H9 (cell line): ENCODE results near the gene CAMK1. TPM values are rescaled to one million over a fixed set of nuclear protein-coding genes. Genes with fewer than 3 reads are reported as not detected.

Source experiments
- DNase-seq: peaks from one replicate; pipeline ENCODE4 v3.0.0-alpha.2; 2017
- H2AFZ ChIP-seq: one replicate; pipeline ENCODE4 v1.6.1; 2013; ENCODE audit warnings: mild to moderate bottlenecking, low read length, control low read depth, moderate library complexity
- H2AK5ac ChIP-seq: 2 replicates; pipeline ENCODE4 v1.6.1; 2013; ENCODE audit warnings: low read length, control low read depth, mixed read lengths; ENCODE audit not compliant: insufficient read length
- H2BK120ac ChIP-seq: one replicate; pipeline ENCODE4 v1.6.1; 2013; ENCODE audit warnings: low read depth, mild to moderate bottlenecking, low read length, control low read depth, inconsistent platforms; ENCODE audit not compliant: poor library complexity, severe bottlenecking
- H2BK12ac ChIP-seq: 2 replicates; pipeline ENCODE4 v1.6.1; 2013; ENCODE audit warnings: low read length, control low read depth, mixed read lengths, low read depth; ENCODE audit not compliant: insufficient read length
- H2BK15ac ChIP-seq: 2 replicates; pipeline ENCODE4 v1.6.1; 2013; ENCODE audit warnings: low read depth, low read length, control low read depth
- H2BK20ac ChIP-seq: one replicate; pipeline ENCODE4 v1.6.1; 2013; ENCODE audit warnings: low read depth, mild to moderate bottlenecking, low read length, control low read depth, inconsistent platforms; ENCODE audit not compliant: poor library complexity, severe bottlenecking
- H2BK5ac ChIP-seq: 2 replicates; pipeline ENCODE4 v1.6.1; 2013; ENCODE audit warnings: low read length, control low read depth, mixed read lengths; ENCODE audit not compliant: insufficient read length
- H3K14ac ChIP-seq: 2 replicates; pipeline ENCODE4 v1.6.1; 2013; ENCODE audit warnings: low read length, control low read depth; ENCODE audit not compliant: insufficient read depth
- H3K18ac ChIP-seq: 2 replicates; pipeline ENCODE4 v1.6.1; 2013; ENCODE audit warnings: low read depth, mild to moderate bottlenecking, mixed read lengths, low read length, control low read depth; ENCODE audit not compliant: insufficient read length
- H3K23ac ChIP-seq: 2 replicates; pipeline ENCODE4 v1.6.1; 2013; ENCODE audit warnings: low read length, control low read depth, mixed read lengths, low read depth; ENCODE audit not compliant: insufficient read length
- H3K23me2 ChIP-seq: 2 replicates; pipeline ENCODE4 v1.6.1; 2013; ENCODE audit warnings: low read depth, mild to moderate bottlenecking, mixed read lengths, low read length, control low read depth; ENCODE audit not compliant: insufficient read length, poor library complexity, severe bottlenecking
- H3K27ac ChIP-seq: 2 replicates; pipeline ENCODE4 v1.5.1; 2013; ENCODE audit warnings: low read length, control low read depth, mixed read lengths, low read depth; ENCODE audit not compliant: insufficient read length
- H3K27me3 ChIP-seq: 2 replicates; pipeline ENCODE4 v1.6.1; 2013; ENCODE audit warnings: low read length, control low read depth, inconsistent platforms; ENCODE audit not compliant: insufficient read depth
- H3K4ac ChIP-seq: 2 replicates; pipeline ENCODE4 v1.6.1; 2013; ENCODE audit warnings: low read depth, mild to moderate bottlenecking, control low read depth, inconsistent platforms, low read length, moderate library complexity
- H3K4me1 ChIP-seq: 2 replicates; pipeline ENCODE4 v1.6.1; 2013; ENCODE audit warnings: low read length, control low read depth, inconsistent platforms; ENCODE audit not compliant: insufficient read depth
- H3K4me2 ChIP-seq: 2 replicates; pipeline ENCODE4 v1.6.1; 2013; ENCODE audit warnings: low read length, control low read depth, mixed read lengths; ENCODE audit not compliant: insufficient read length, insufficient read depth
- H3K56ac ChIP-seq: 2 replicates; pipeline ENCODE4 v1.6.1; 2013; ENCODE audit warnings: low read depth, mild to moderate bottlenecking, mixed read lengths, low read length, control low read depth; ENCODE audit not compliant: insufficient read length
- H3K79me1 ChIP-seq: 2 replicates; pipeline ENCODE4 v1.6.1; 2013; ENCODE audit warnings: low read depth, mild to moderate bottlenecking, moderate library complexity, low read length, control low read depth, inconsistent platforms; ENCODE audit not compliant: insufficient read depth, poor library complexity, severe bottlenecking
- H3K79me2 ChIP-seq: 2 replicates; pipeline ENCODE4 v1.6.1; 2013; ENCODE audit warnings: low read length, control low read depth, inconsistent platforms; ENCODE audit not compliant: insufficient read depth
- H3K9ac ChIP-seq: 2 replicates; pipeline ENCODE4 v1.6.1; 2013; ENCODE audit warnings: low read length, control low read depth, mixed read lengths; ENCODE audit not compliant: insufficient read length; ENCODE audit errors: extremely low read depth
- H3K9me3 ChIP-seq: one replicate; pipeline ENCODE4 v1.6.1; 2013; ENCODE audit warnings: low read depth, low read length, inconsistent platforms; ENCODE audit not compliant: control insufficient read depth
- H3T11ph ChIP-seq: one replicate; pipeline ENCODE4 v1.6.1; 2013; ENCODE audit warnings: mild to moderate bottlenecking, low read length, control low read depth, inconsistent platforms
- H4K20me1 ChIP-seq: one replicate; pipeline ENCODE4 v1.6.1; 2013; ENCODE audit not compliant: control insufficient read depth, insufficient read length, insufficient read depth
- H4K5ac ChIP-seq: 2 replicates; pipeline ENCODE4 v1.6.1; 2013; ENCODE audit warnings: low read depth, mild to moderate bottlenecking, mixed read lengths, low read length, control low read depth; ENCODE audit not compliant: insufficient read length
- H4K8ac ChIP-seq: replicated peaks from 2 replicates; pipeline ENCODE4 v1.6.1; 2013; ENCODE audit warnings: low read length, control low read depth, mixed read lengths, low read depth; ENCODE audit not compliant: insufficient read length
- H4K91ac ChIP-seq: 2 replicates; pipeline ENCODE4 v1.6.1; 2013; ENCODE audit warnings: low read depth, mild to moderate bottlenecking, moderate library complexity, mixed read lengths, low read length, control low read depth; ENCODE audit not compliant: insufficient read length
- H3K27ac Mint-ChIP-seq, 3 experiments: 2 replicates in 2 of 3; 3 replicates in 1 of 3; pipeline ENCODE4 v1.8.0; 2020 to 2021; ENCODE audit warnings: mixed read lengths in 3 of 3, mild to moderate bottlenecking in 1 of 3, moderate library complexity in 1 of 3
- H3K27me3 Mint-ChIP-seq: 2 replicates; pipeline ENCODE4 v1.8.0; 2021; ENCODE audit warnings: low read depth, mild to moderate bottlenecking, moderate library complexity, mixed read lengths
- H3K36me3 Mint-ChIP-seq, 3 experiments: 2 replicates in 2 of 3; 3 replicates in 1 of 3; pipeline ENCODE4 v1.8.0; 2020 to 2021; ENCODE audit warnings: low read depth in 3 of 3, mixed read lengths in 3 of 3; ENCODE audit not compliant: insufficient read depth in 1 of 3
- H3K4me1 Mint-ChIP-seq, 2 experiments: 2 replicates each; pipeline ENCODE4 v1.8.0; 2020; ENCODE audit warnings: mixed read lengths in 2 of 2
- H3K4me3 Mint-ChIP-seq, 2 experiments: 2 replicates in 1 of 2; 3 replicates in 1 of 2; pipeline ENCODE4 v1.8.0; 2020 to 2021; ENCODE audit warnings: mild to moderate bottlenecking in 2 of 2, mixed read lengths in 2 of 2, moderate library complexity in 1 of 2
- H3K9me3 Mint-ChIP-seq, 2 experiments: 2 replicates in 1 of 2; 3 replicates in 1 of 2; pipeline ENCODE4 v1.8.0; 2020; ENCODE audit warnings: mild to moderate bottlenecking in 2 of 2, mixed read lengths in 2 of 2, moderate library complexity in 1 of 2
- WGBS: extraction: QIAGEN DNeasy Blood & Tissue Kit; methylation state at CpG from one replicate; pipeline ENCODE4 v1.1.7; 2013; ENCODE audit warnings: missing lambda C conversion rate, low lambda C conversion rate, mixed read lengths; ENCODE audit not compliant: insufficient read length; ENCODE audit errors: extremely low coverage; 5-methylcytosine and 5-hydroxymethylcytosine counted together
- total RNA-seq: library from RNA; stranded (reverse); gene quantifications from 2 replicates; pipeline ENCODE4 v1.2.1, GENCODE V29; 2021
- TF ChIP-seq, protein P1 (sequence below): fragments of 200-600 bp; sonication (generic); conservative IDR thresholded peaks from 3 replicates; pipeline ENCODE4 v1.8.0; 2021; ENCODE audit warnings: antibody characterized with exemption, mild to moderate bottlenecking

CAMK1 gene
- total RNA-seq, 1 experiment from 2014 or later = 9.2 TPM

DNA sequence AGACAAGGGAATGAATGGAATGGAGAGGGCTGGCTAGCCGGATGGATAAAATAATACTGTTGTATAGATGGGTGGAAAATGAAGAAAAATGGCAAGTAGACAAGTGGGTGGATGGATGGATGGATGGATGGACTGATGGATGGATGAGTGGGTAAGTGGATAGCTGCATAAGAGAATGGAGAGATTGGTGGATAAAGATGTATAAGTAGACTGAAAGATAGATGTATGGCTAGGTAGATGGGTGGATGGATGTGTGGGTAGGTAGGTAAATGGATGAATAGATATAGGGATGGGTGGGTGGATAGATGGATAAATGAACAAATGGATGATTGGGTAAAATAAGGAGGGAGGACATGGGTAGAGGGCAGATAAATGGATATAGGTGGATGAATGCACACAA lies 52.2 kb downstream of the CAMK1 start:
- Histone ChIP-seq H3K9me3 (no peaks in the 10 kb centered on the region), H3K18ac (no peak overlapping the region), H3K27ac (no peak overlapping the region), H3K79me2 (no peaks in the 10 kb centered on the region), H3T11ph (no peak overlapping the region), H2BK12ac (no peak overlapping the region), H3K14ac (no peak overlapping the region), H3K4me1 (no peaks in the 10 kb centered on the region; the same call in 1 of the 2 replicates), H2BK20ac (no peak overlapping the region), H3K56ac (no peak overlapping the region), H3K4me2 (no peak overlapping the region), H2BK15ac (no peak overlapping the region), H4K5ac (no peak overlapping the region), H4K91ac (no peak overlapping the region), H2BK120ac (no peak overlapping the region), H3K23me2 (no peaks in the 10 kb centered on the region), H3K23ac (no peak overlapping the region), H3K4ac (no peak overlapping the region), H2AK5ac (no peak overlapping the region), H3K9ac (no peak overlapping the region), H2BK5ac (no peak overlapping the region), H3K79me1 (no peaks in the 10 kb centered on the region), H3K27me3 (no peaks in the 10 kb centered on the region), H4K20me1 (no peaks in the 10 kb centered on the region), H4K8ac (no peak overlapping the region), H2AFZ (no peak overlapping the region)
- Mint-ChIP-seq H3K9me3 (no peaks in the 10 kb centered on the region), H3K27me3 (peaks cover 6% of the 10 kb centered on the region), H3K4me3 (no peak overlapping the region), H3K4me1 (peaks cover 7 to 8% of the 10 kb centered on the region in 2 experiments), H3K36me3 (no peaks in the 10 kb centered on the region), H3K27ac (no peak overlapping the region)
- DNase-seq = no peak
- no CpG with 5 or more reads among the region's 1 CpG for WGBS
- TF ChIP-seq, protein P1, sequence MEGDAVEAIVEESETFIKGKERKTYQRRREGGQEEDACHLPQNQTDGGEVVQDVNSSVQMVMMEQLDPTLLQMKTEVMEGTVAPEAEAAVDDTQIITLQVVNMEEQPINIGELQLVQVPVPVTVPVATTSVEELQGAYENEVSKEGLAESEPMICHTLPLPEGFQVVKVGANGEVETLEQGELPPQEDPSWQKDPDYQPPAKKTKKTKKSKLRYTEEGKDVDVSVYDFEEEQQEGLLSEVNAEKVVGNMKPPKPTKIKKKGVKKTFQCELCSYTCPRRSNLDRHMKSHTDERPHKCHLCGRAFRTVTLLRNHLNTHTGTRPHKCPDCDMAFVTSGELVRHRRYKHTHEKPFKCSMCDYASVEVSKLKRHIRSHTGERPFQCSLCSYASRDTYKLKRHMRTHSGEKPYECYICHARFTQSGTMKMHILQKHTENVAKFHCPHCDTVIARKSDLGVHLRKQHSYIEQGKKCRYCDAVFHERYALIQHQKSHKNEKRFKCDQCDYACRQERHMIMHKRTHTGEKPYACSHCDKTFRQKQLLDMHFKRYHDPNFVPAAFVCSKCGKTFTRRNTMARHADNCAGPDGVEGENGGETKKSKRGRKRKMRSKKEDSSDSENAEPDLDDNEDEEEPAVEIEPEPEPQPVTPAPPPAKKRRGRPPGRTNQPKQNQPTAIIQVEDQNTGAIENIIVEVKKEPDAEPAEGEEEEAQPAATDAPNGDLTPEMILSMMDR = no peak
